ENCODE results near the gene SASH3.

GRCh38 chrX:129831091-129831885 is 51.5 kb downstream of the SASH3 start:
- TF ChIP-seq, protein P1, sequence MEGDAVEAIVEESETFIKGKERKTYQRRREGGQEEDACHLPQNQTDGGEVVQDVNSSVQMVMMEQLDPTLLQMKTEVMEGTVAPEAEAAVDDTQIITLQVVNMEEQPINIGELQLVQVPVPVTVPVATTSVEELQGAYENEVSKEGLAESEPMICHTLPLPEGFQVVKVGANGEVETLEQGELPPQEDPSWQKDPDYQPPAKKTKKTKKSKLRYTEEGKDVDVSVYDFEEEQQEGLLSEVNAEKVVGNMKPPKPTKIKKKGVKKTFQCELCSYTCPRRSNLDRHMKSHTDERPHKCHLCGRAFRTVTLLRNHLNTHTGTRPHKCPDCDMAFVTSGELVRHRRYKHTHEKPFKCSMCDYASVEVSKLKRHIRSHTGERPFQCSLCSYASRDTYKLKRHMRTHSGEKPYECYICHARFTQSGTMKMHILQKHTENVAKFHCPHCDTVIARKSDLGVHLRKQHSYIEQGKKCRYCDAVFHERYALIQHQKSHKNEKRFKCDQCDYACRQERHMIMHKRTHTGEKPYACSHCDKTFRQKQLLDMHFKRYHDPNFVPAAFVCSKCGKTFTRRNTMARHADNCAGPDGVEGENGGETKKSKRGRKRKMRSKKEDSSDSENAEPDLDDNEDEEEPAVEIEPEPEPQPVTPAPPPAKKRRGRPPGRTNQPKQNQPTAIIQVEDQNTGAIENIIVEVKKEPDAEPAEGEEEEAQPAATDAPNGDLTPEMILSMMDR (IDR thresholded peaks at IDR 0.05) = no peak
- no peak for TF ChIP-seq POLR2A (IDR thresholded peaks at IDR 0.05)
